Activated naive CD4-positive, alpha-beta T cell treated with anti-CD3 and anti-CD28 coated beads, Interleukin-2, amount 50 U/mL, for 24 hours (primary cell): ENCODE results near the gene IRX2.
A peak's percentile ranks its signal among the peaks of the same experiment; 100 is the strongest.

Experiments used
- H3K27ac Mint-ChIP-seq: one replicate; pipeline ENCODE4 v1.8.0; 2021; ENCODE audit warnings: mild to moderate bottlenecking, mixed read lengths
- H3K27me3 Mint-ChIP-seq: one replicate; pipeline ENCODE4 v1.8.0; 2021; ENCODE audit warnings: mixed read lengths
- H3K36me3 Mint-ChIP-seq: one replicate; pipeline ENCODE4 v1.8.0; 2021; ENCODE audit warnings: mixed read lengths
- H3K4me1 Mint-ChIP-seq: one replicate; pipeline ENCODE4 v1.8.0; 2021; ENCODE audit warnings: mixed read lengths
- H3K4me3 Mint-ChIP-seq: one replicate; pipeline ENCODE4 v1.8.0; 2021; ENCODE audit warnings: mild to moderate bottlenecking, mixed read lengths
- H3K9me3 Mint-ChIP-seq: one replicate; pipeline ENCODE4 v1.8.0; 2021; ENCODE audit warnings: mixed read lengths

The IRX2 gene

DNA sequence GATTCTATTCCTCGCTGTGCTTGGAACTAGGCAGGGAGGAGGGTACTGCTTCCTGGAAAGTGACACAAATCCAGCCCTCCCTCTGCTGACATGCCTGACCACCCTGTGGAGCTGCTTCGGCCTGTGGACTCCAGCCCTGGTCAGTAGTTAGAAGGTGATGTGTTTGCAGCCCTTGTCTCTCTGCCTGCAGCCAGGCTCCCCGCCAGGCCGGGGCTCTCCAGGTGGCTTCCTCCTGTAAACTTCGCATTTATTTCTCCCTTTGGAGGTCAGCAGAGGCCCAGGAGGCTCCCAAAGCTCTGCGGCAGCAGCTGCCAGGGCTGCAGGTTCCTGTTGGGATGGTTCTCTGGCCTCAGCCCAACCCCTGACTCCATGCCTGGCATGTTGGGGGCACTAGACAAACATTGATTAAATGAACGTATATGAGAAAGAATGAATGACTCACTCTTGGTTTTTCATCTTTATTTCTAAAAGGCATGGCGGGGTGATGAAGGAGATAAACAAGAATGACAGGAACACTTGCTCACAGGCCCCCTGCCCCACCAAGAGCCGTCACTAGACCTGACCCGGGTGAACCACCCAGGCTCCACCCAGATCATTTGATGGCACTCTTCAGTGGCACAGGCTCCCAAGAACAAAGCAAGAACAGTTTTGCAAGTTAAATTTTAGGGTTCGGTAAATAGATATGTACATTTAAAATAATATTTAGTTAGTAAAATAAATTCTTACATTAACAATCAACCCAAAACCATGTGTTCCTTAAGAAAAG, 8.4 kb upstream of the IRX2 start:
- Mint-ChIP-seq H3K9me3 (no peaks in the 10 kb centered on the region), H3K4me3 (no peak overlapping the region), H3K4me1 (peaks cover 6% of the 10 kb centered on the region), H3K27me3 (peaks cover 33% of the 10 kb centered on the region), H3K36me3 (no peaks in the 10 kb centered on the region), H3K27ac (no peak overlapping the region)

DNA sequence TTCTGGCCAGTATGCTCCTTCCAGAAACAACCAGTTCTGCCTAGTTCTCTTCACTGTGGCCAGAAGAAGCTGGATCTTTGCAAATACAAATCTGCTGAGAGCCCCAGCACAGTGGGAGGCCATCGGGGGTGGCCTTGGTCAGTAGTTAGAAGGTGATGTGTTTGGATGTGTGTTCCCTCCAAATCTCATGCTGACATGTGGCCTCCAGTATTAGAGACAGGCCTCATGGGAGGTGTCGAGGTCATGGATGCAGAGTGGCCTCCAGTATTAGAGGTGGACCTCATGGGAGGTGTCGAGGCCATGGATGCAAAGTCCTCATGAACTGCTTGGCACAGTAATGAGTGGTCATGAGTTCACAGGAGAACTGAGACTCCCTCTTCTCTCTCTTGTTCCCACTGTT, 7.6 kb upstream of the IRX2 start:
- Mint-ChIP-seq H3K4me3 (no peak overlapping the region), H3K9me3 (no peaks in the 10 kb centered on the region)

DNA sequence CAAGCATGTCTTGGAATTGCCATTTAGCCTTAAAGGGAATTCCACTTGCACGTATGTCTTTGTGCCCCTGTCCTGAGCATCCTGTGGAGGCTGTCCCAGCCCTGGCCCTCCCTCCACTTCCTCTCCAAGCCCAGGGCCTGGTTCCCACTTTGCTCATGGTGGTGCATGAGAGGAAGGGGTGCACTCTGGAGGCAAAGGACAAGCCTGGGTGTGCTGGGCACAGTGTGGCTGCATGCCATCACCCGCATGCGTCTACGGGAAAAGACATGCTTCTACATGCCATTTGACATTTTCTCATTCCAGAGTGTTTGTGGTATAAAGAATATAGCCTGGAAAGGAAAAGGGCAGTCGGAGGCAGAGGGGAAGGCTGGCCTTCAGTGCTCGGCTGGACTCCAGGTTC, 7.2 kb upstream of the IRX2 start:
- H3K27me3 Mint-ChIP-seq, result peaks cover 36% of the 10 kb centered on the region
- H3K4me1 Mint-ChIP-seq, result peaks cover 12% of the 10 kb centered on the region
- H3K9me3 Mint-ChIP-seq, result no peaks in the 10 kb centered on the region
- H3K4me3 Mint-ChIP-seq, result no peak overlapping the region
- no peaks in the 10 kb centered on the region for H3K36me3 Mint-ChIP-seq
- no peak overlapping the region for H3K27ac Mint-ChIP-seq

More for the DNA sequence above, 7.6 kb upstream of the IRX2 start:
- H3K36me3 Mint-ChIP-seq, result no peaks in the 10 kb centered on the region
- H3K4me1 Mint-ChIP-seq, result peaks cover 11% of the 10 kb centered on the region
- H3K27ac Mint-ChIP-seq, result no peak overlapping the region
- H3K27me3 Mint-ChIP-seq, result peaks cover 35% of the 10 kb centered on the region

DNA sequence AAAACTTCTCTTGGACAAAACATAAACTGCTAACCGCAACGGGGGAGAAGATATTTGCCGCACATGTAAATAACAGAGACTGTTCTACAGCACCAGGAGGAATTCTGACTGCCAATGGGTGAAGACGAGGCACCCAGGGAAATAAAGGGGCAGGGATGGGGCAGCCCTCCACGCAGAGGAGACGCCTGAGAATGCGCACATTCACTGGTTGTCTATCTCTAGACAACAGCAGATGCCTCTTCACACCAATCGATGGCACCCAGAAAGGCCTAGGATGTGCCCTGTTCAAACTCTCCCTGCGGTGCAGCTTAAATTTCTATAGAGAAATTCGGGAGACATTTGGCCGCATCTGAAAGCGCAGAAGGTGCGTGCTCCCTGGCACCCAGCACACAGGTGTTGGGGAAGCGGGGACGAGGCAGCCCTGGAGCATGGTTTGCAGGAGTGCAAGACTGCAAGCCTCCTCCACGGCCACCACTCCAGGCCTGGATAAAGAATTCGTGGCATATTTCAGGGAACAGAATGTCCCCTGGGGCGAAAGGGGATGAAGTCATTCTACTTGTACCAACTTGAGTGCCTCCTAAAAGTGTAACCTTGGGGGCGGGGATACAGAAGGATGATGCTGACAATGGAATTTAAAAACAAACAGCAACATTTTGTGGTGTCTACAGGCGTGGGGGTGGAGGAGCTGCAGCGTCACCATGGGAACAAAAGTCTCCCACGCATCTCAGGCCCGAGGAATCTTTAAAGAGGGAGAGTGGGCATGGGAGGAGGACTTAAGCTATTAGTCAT, 6.3 kb upstream of the IRX2 start:
- Mint-ChIP-seq H3K27me3 (peaks cover 40% of the 10 kb centered on the region), H3K9me3 (no peaks in the 10 kb centered on the region), H3K27ac (no peak overlapping the region)

DNA sequence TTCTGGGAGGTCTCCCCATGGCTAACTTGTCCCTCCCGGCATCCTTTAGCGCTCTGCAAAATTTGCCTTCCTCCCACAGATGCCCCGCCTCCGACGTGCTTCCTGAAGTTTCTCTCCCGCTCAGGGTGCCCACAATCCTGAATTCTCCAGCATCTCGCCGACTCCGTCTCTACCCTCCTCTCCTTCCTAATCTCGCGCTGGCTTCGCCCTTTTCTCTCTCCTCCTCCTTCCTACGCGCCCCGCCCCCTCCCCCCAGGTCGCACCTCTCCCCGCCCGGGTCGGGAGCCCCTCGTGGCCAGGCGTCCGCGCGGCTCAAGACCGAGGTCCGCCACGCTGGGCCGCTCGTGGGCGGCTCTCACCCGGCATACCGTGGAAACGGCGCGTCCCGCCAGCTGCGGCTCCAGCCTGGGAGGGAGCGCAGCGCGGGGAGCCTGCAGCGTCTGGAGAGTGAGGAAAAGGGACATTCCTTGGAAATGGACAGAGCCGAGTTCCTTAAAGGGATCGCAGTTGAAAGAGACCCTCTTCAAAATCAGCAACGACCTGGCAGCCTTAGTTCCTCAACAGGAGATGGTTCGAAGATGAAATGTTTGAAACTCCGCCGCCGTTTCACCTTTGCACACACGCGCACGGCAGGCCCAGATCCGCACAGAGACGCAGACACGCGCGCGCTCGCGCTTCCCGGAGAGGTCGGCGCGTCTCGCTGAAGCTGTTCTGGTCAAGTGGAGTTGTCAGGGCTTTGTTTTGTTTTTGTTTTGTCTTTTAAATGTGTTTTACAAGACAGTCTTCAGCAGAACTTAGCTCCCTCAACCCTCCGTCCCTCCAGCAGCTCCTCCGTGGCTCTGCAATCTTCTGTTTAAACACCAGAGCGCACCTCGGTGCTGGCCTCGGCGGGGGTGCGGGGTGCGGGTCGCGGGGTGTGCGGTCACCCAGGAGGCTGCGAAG, 5.0 kb upstream of the IRX2 start:
- no peak overlapping the region for H3K27ac Mint-ChIP-seq
- no peaks in the 10 kb centered on the region for H3K9me3 Mint-ChIP-seq
- H3K4me1 Mint-ChIP-seq, result peaks cover 12% of the 10 kb centered on the region
- H3K27me3 Mint-ChIP-seq, result peaks cover 41% of the 10 kb centered on the region
- H3K36me3 Mint-ChIP-seq, result no peaks in the 10 kb centered on the region
- H3K4me3 Mint-ChIP-seq, result peak overlapping the region; percentile 19

More for the DNA sequence above, 6.3 kb upstream of the IRX2 start:
- Mint-ChIP-seq H3K36me3 (no peaks in the 10 kb centered on the region), H3K4me1 (peaks cover 12% of the 10 kb centered on the region), H3K4me3 (no peak overlapping the region)

DNA sequence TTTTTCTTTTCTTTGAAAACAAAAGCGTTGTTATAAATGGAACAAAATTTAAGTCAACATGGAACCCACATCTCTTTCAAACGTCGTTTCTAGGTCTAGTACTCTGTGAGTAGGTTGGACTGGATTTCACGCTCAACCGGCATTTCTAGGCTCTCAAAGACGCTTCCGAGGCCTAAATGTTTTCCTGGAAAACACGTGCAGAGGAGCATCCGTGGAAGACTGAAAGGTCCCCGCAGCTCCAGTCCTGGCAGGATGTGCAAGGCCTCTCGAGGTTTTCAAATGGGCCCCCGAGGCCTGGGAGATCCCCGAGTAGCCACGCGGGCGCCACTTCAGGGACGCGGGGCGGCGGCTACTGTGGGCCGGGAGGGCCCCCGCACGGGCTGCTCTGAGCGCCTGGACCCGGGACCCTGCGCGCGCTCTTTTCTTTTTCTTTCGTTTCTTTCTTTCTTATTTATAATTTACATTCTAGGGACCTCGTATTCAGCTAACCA, 4.2 kb upstream of the IRX2 start:
- Mint-ChIP-seq H3K9me3 (no peaks in the 10 kb centered on the region), H3K4me3 (peak overlapping the region; percentile 11), H3K4me1 (peaks cover 12% of the 10 kb centered on the region), H3K36me3 (no peaks in the 10 kb centered on the region), H3K27ac (no peak overlapping the region), H3K27me3 (peaks cover 41% of the 10 kb centered on the region)

DNA sequence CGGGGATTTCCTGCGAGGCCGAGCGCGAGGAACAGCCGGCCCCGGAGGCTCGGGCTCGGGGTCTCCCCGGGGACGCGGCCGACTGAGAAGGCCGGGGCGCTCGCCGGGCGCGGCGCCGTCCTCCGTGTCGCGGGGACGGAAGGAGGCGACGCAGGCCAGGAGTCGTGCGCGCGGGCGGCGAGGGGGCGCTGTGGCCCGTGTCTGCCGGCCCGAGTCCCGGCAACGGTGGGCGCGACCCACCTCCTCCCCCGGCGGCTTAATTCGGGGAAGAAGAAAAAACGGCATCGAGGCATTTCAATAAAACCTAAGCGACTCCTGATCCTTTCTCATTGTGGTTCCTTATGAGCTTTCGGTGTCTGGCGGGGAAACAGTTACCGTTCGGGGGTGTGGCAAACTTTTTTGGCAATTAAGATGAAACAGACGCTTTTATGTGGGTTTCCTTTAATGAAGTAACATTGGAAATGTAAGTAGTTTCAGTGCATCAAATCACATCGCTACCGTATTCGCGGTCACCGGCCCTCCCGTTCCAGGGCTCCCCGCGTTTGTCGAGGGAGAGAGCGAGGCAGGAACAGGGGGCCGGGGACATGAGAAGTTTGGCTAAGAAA, 3.7 kb upstream of the IRX2 start:
- no peak overlapping the region for H3K4me3 Mint-ChIP-seq
- H3K27ac Mint-ChIP-seq, result no peak overlapping the region
- peaks cover 41% of the 10 kb centered on the region for H3K27me3 Mint-ChIP-seq
- H3K36me3 Mint-ChIP-seq, result no peaks in the 10 kb centered on the region
- H3K9me3 Mint-ChIP-seq, result no peaks in the 10 kb centered on the region
- H3K4me1 Mint-ChIP-seq, result peaks cover 12% of the 10 kb centered on the region

DNA sequence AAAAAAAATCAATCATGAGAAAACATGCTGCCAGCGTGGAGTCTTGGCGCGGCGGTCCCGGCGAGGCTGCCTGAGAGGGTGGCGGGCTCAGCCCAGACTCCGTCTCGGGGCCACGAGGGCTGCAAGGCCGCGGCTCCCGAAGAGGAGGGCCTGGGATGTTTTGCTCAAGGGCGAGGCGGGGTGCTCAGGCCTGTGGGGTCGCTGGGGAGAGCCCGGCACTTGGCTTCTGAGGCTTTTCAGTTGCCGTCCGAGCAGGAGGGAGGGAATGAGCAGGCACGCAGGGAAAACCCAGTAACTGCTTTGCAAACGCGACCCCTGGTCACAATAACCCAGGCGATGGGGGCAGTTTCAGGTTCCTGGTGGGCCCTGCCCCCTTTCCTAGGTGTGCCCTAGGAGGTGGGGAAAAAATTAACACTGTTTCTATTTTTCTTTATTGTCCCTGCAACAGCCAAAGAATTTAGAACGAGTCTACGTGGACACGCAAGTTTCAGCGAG, 3.2 kb upstream of the IRX2 start:
- Mint-ChIP-seq H3K27ac (no peak overlapping the region), H3K4me3 (no peak overlapping the region), H3K36me3 (peaks cover 2% of the 10 kb centered on the region), H3K9me3 (no peaks in the 10 kb centered on the region), H3K27me3 (peaks cover 43% of the 10 kb centered on the region), H3K4me1 (peaks cover 16% of the 10 kb centered on the region)

DNA sequence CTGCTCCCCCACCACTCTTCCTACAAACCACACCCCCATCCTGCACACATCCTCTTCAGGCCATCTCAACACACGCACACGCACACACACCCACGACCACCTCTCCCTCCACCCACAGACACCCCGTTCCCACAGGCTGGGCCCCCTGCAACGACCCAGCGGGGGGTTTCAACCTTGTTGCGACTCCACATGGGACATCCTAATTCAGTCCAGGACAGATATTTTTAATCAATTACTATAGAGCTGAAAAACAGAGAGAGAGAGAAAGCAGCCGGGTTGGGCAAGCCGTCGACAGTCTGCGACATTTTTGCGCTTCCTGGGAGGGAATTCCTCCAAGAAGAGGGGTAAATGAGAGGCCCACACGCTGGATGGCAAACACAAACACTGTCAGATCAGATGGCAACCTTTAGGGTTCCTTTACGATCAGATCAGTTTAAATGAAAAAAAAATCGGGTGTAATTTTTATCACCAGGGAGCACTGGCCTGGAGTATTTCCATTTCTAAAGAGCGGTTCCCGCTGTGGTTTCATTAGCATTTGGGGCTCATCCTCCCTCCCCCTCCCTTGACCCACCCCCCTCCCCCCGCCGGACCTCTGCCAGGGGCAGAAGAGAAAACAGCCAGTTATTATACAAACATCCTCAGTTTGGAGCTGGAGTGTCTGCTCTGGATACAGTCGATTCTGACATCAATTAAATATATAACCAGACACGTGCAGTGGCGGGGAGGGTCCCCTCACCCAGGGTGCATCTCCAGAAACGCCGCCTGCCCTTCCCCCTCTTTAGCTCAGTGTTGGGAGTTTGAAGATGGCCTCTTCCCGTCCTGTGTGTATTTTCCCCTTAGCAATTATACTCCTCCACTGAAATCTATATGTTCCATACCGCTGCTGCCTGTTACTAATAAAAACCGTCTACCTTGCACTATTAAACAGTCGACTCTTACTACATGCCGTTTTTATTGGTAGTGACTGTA, 2.3 kb upstream of the IRX2 start:
- no peak overlapping the region for H3K27ac Mint-ChIP-seq
- H3K27me3 Mint-ChIP-seq, result peaks cover 42% of the 10 kb centered on the region
- no peaks in the 10 kb centered on the region for H3K9me3 Mint-ChIP-seq
- H3K4me3 Mint-ChIP-seq, result no peak overlapping the region
- peaks cover 5% of the 10 kb centered on the region for H3K36me3 Mint-ChIP-seq
- peaks cover 20% of the 10 kb centered on the region for H3K4me1 Mint-ChIP-seq

DNA sequence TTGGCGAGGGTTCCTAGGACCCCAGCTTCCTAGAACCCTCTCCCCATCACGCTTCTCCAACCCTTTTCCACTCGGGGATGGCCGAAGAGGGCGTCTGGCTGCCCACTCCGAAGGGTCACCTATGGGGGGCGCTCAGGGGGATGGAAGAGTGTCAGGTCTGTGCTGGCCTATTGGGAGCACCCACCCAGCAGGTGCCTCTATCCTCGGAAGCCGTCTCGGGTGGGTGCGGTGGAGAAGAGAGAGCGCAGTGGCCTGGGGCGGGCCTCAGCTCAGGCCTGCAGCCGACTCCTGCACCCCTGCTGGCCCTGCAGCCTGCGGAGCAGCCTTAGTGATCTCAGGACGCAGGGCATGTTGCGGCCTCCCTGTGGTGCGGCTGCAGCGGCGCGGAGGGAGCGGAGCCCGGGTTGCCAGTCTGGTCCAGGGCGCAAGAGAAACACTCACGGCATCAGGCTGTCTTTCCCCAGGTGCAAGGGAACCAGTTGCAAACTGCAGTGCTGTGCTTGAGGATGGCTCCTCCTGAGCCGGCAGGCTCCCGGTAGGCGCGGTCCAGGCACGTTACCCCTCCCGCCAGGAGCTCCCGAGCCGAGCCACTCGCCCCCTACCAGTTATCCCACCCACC, 1.5 kb upstream of the IRX2 start:
- H3K4me3 Mint-ChIP-seq, result no peak overlapping the region
- peaks cover 5% of the 10 kb centered on the region for H3K36me3 Mint-ChIP-seq
- H3K4me1 Mint-ChIP-seq, result peaks cover 20% of the 10 kb centered on the region
- no peaks in the 10 kb centered on the region for H3K9me3 Mint-ChIP-seq
- H3K27me3 Mint-ChIP-seq, result peaks cover 40% of the 10 kb centered on the region
- no peak overlapping the region for H3K27ac Mint-ChIP-seq

DNA sequence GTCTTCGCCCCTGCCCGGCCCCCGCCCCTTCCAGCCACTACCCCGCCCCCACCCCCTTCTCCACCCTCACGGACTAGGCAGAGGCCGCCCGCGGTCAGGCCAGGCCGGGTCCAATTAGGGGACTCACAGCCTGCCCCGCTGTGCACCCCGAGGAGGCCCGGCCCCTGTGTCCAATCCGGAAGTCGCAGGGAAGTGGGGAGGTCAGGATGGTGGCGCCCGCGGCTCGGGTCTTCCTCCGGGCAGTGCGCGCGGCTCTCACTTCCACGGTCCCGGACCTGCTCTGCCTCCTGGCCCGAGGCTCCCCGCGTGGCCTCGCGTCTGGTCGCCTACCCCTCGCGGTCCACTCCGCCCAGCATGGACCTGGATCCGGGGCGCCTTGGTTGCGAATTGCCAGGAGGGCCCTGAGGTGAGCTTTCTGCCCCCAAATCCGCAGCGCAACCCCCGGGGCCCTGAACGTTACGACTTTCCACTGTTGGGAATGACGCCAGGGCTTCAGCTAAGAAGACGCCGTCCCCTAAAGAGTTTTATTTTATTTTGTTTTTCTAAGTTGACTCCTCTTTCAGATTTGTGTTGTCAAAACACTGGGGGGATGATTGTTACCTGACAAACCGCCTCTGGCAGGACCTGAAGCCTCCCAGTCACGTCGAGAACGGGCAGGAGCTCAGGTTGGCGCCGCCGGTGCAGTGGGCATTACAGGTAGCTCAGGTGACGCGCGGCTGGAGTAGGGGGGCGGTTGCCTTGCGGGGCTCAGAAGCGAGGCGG, 763 bp upstream of the IRX2 start:
- Mint-ChIP-seq H3K9me3 (no peaks in the 10 kb centered on the region), H3K4me1 (peaks cover 20% of the 10 kb centered on the region), H3K4me3 (peak overlapping the region; percentile 15)

DNA sequence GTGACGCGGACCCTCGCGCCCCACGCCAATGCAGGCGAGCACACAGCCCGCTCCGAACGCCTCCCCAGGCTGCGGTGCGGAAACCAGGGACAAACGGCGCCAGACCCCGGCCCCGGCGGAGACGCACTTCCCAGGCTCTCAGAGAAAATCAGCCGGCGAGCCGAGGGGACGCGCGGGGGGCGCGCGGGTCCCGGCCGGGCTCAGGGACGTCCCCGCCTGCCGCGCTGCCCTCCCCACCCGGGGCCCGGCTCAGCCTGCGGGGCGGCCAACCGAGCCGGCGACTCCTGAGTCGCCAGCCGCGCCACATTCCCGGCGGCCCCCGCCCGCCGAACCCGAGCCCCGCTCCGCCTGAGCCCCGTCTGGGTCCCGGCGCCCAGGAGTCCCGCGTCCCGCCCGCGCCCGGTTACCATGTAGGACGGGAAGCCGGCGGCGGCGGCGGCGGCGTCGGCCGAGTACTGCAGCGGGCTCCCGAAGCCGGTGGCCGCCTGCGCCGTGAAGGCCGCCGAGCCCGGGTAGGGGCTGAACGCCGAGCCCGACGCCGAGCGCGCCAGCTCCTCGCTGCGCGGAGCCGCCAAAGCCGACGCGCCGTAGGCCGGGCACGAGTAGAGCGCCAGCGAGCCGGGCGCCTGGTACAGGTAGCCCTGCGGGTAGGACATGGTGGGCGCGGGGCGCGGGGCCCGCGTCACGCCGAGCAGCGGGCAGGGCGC, 566 bp downstream of the IRX2 start:
- H3K4me3 Mint-ChIP-seq, result no peak overlapping the region

More for the DNA sequence above, 763 bp upstream of the IRX2 start:
- Mint-ChIP-seq H3K36me3 (peaks cover 5% of the 10 kb centered on the region), H3K27ac (no peak overlapping the region), H3K27me3 (peaks cover 41% of the 10 kb centered on the region)

More for the DNA sequence above, 566 bp downstream of the IRX2 start:
- no peak overlapping the region for H3K27ac Mint-ChIP-seq
- H3K36me3 Mint-ChIP-seq, result peaks cover 5% of the 10 kb centered on the region
- H3K4me1 Mint-ChIP-seq, result peaks cover 16% of the 10 kb centered on the region
- no peaks in the 10 kb centered on the region for H3K9me3 Mint-ChIP-seq
- H3K27me3 Mint-ChIP-seq, result peaks cover 41% of the 10 kb centered on the region
